Liver (tissue), 9 donors: ENCODE results near the gene ATM. TPM values are rescaled to one million over a fixed set of nuclear protein-coding genes. Genes with fewer than 3 reads are reported as not detected.
A peak's percentile ranks its signal among the peaks of the same experiment; 100 is the strongest.

Experiments
- DNase-seq: peaks from one replicate; pipeline ENCODE4 v3.0.0-alpha.2; 2017; ENCODE audit warnings: low spot score
- H3K27ac ChIP-seq, 2 donors: one replicate each; pipeline ENCODE4 v1.7.0; 2013; ENCODE audit warnings: inconsistent platforms in 2 of 2, low read length in 2 of 2, control low read depth in 1 of 2, low read depth in 1 of 2, mild to moderate bottlenecking in 1 of 2
- H3K27me3 ChIP-seq, 4 donors: one replicate each; pipeline versions ENCODE4 v1.6.1 to v1.7.0; 2013; ENCODE audit warnings: low read length in 3 of 4, inconsistent platforms in 1 of 4, mild to moderate bottlenecking in 1 of 4, moderate library complexity in 1 of 4; ENCODE audit not compliant: control insufficient read depth in 4 of 4, insufficient read depth in 4 of 4
- H3K36me3 ChIP-seq, 4 donors: one replicate each; pipeline versions ENCODE4 v1.6.1 to v1.7.0; 2013; ENCODE audit warnings: low read length in 3 of 4, mild to moderate bottlenecking in 3 of 4, low read depth in 1 of 4, moderate library complexity in 1 of 4; ENCODE audit not compliant: control insufficient read depth in 4 of 4, insufficient read depth in 3 of 4
- H3K4me1 ChIP-seq, 4 donors: one replicate each; pipeline versions ENCODE4 v1.6.1 to v1.7.0; 2013; ENCODE audit warnings: low read length in 3 of 4, mild to moderate bottlenecking in 3 of 4, moderate library complexity in 1 of 4; ENCODE audit not compliant: control insufficient read depth in 4 of 4, insufficient read depth in 4 of 4
- H3K4me3 ChIP-seq, 3 donors: one replicate each; pipeline versions ENCODE4 v1.6.1 to v1.7.0; 2013; ENCODE audit warnings: low read length in 3 of 3, control low read depth in 1 of 3, low read depth in 1 of 3, mild to moderate bottlenecking in 1 of 3
- H3K9ac ChIP-seq, 2 donors: one replicate each; pipeline ENCODE4 v1.7.0; 2013; ENCODE audit warnings: low read length in 2 of 2, mild to moderate bottlenecking in 2 of 2, moderate library complexity in 2 of 2, control low read depth in 1 of 2, low read depth in 1 of 2
- H3K9me3 ChIP-seq, 4 donors: one replicate each; pipeline versions ENCODE4 v1.6.1 to v1.7.0; 2013; ENCODE audit warnings: low read length in 3 of 4; ENCODE audit not compliant: control insufficient read depth in 4 of 4
- EGR1 ChIP-seq, 2 donors: IDR thresholded peaks; 2 replicates each; pipeline ENCODE4 v1.6.1; 2016 to 2018; ENCODE audit warnings: antibody characterized with exemption in 2 of 2, low read depth in 2 of 2
- FOXA1 ChIP-seq: IDR thresholded peaks from 2 replicates; pipeline ENCODE4 v1.6.1; 2016; ENCODE audit warnings: antibody characterized with exemption
- FOXA2 ChIP-seq: IDR thresholded peaks from 2 replicates; pipeline ENCODE4 v1.6.1; 2016; ENCODE audit warnings: antibody characterized with exemption
- GABPA ChIP-seq, 2 donors: IDR thresholded peaks in 1 of 2; conservative IDR thresholded peaks in 1 of 2; 2 replicates each; pipeline ENCODE4 v1.6.1; 2016; ENCODE audit warnings: antibody characterized with exemption in 2 of 2, mild to moderate bottlenecking in 1 of 2, moderate library complexity in 1 of 2
- HNF4A ChIP-seq, 2 donors: conservative IDR thresholded peaks; 2 replicates each; pipeline ENCODE4 v1.6.1; 2016; ENCODE audit warnings: antibody characterized with exemption in 2 of 2, mild to moderate bottlenecking in 2 of 2
- HNF4G ChIP-seq: IDR thresholded peaks from 2 replicates; pipeline ENCODE4 v1.6.1; 2016; ENCODE audit warnings: antibody characterized with exemption
- NR2F2 ChIP-seq: IDR thresholded peaks from 2 replicates; pipeline ENCODE4 v1.6.1; 2016; ENCODE audit warnings: antibody characterized with exemption
- RAD21 ChIP-seq, 2 donors: IDR thresholded peaks; 2 replicates each; pipeline ENCODE4 v1.6.1; 2016; ENCODE audit warnings: antibody characterized with exemption in 2 of 2, mild to moderate bottlenecking in 2 of 2
- RXRA ChIP-seq, 2 donors: IDR thresholded peaks; 2 replicates each; pipeline ENCODE4 v1.6.1; 2017 to 2018; ENCODE audit warnings: antibody characterized with exemption in 2 of 2, mild to moderate bottlenecking in 1 of 2
- SP1 ChIP-seq: IDR thresholded peaks from 2 replicates; pipeline ENCODE4 v1.6.1; 2018; ENCODE audit warnings: antibody characterized with exemption, mild to moderate bottlenecking
- TAF1 ChIP-seq: conservative IDR thresholded peaks from 2 replicates; pipeline ENCODE4 v1.6.1; 2016; ENCODE audit warnings: antibody characterized with exemption, mild to moderate bottlenecking
- YY1 ChIP-seq: IDR thresholded peaks from 2 replicates; pipeline ENCODE4 v1.6.1; 2016; ENCODE audit warnings: antibody characterized with exemption, mild to moderate bottlenecking
- WGBS: extraction: QIAGEN DNeasy Blood & Tissue Kit; methylation state at CpG from one replicate; pipeline ENCODE4 v1.1.7; 2013; 5-methylcytosine and 5-hydroxymethylcytosine counted together
- polyA plus RNA-seq, 2 donors: library from polyadenylated mRNA; stranded (reverse) in 1 of 2; unstranded in 1 of 2; fragments of 200-250 nt in 1 of 2; fragments of >200 nt in 1 of 2; fragmentation: Nextera tagmentation in 1 of 2; extraction: Ambion mirVana in 1 of 2; gene quantifications; one replicate each; pipeline versions ENCODE4 v1.2.1 to v1.2.3, GENCODE V29; 2013 to 2015
- total RNA-seq, 2 donors: library from RNA; depleted of rRNA; stranded (reverse); fragments of >200 nt; gene quantifications; one replicate each; pipeline ENCODE4 v1.2.3, GENCODE V29; 2014
- TF ChIP-seq, protein P1 (sequence below): IDR thresholded peaks from 2 replicates; pipeline ENCODE4 v1.6.1; 2016; ENCODE audit warnings: antibody characterized with exemption
- TF ChIP-seq, protein P2 (sequence below): IDR thresholded peaks from 2 replicates; pipeline ENCODE4 v1.6.1; 2016; ENCODE audit warnings: antibody characterized with exemption
- TF ChIP-seq, protein P3 (sequence below): fragments of 150-350 bp; IDR thresholded peaks from 2 replicates; pipeline ENCODE4 v1.5.1; 2017; ENCODE audit warnings: improper control_type of control experiment, low read depth, low read length; ENCODE audit not compliant: missing input control
- donor health status: healthy.
- donor health status: healthy.
- donor health status: healthy.
- donor health status: healthy.
- donor health status: healthy.

ATM gene
- total and polyA plus RNA-seq, 4 donors = 9.9 to 65.7 (median 20.9) TPM

DNA sequence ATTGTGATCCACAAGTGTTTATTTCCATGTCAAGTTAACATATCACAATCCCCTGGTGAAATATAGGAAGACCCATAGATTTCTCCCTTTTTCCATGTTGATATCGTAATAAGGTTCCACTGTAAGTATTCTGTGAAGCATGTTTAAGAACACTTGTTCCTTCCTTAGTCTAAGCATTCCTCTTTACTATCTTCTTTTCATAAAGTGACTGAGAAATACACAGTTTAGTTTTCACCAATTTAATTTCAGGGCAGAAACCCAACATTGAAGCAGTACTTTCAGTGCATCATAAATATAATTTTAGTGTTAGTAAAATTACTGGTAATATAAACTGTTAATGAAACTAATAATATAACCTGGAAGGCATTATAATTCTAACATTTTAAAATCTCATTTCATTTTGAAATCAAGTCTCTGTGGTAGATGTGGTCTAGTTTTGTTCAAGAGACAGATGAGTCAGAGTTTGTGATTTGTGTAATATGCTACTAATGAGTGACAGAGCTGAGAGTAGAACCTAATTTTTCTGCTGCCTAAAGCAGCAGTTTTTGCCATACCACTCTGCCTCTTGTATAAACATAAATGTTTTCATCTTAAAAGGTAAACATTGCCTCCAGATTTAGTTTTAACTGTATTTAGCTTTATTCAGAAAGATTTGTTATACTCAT, 79.4 kb downstream of the ATM start:
- Histone ChIP-seq H3K36me3 (peaks cover 5 to 48% (median 38%) of the 10 kb centered on the region in 4 donors), H3K4me3 (no peak overlapping the region), H3K9me3 (no peaks in the 10 kb centered on the region), H3K4me1 (no peaks in the 10 kb centered on the region), H3K27ac (no peak overlapping the region), H3K9ac (no peak overlapping the region), H3K27me3 (no peaks in the 10 kb centered on the region)
- WGBS = 95% methylated on average over 1 of the region's 1 CpG
- TF ChIP-seq TAF1 (no peak), YY1 (no peak), FOXA1 (no peak), HNF4A (conservative IDR thresholded peaks at IDR 0.05) (no peak), FOXA2 (no peak), RAD21 (IDR thresholded peaks at IDR 0.05) (no peak)
- TF ChIP-seq, protein P1, sequence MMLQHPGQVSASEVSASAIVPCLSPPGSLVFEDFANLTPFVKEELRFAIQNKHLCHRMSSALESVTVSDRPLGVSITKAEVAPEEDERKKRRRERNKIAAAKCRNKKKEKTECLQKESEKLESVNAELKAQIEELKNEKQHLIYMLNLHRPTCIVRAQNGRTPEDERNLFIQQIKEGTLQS = no peak
- TF ChIP-seq, protein P2, sequence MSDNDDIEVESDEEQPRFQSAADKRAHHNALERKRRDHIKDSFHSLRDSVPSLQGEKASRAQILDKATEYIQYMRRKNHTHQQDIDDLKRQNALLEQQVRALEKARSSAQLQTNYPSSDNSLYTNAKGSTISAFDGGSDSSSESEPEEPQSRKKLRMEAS = no peak
- no peak for DNase-seq

DNA sequence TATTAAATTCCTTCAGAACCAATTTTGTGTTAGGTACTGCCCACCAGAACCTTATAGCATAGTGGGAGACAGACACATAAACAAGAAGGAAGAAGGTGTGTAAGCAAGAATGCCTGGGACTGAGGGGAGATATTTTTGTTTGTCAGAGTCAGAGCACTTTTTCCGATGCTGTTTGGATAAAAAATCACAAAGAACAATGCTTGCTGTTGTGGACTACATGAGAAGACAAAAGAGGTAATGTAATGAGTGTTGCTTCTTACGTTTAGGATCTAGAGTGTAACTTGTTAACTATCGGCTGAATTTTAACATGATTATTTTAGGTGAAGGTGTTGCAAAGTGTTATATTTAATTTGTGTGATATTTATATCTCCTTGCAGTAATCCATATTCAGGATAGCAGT, 84.9 kb downstream of the ATM start:
- WGBS = 92% methylated on average over 3 of the region's 3 CpGs
- H3K27ac ChIP-seq = no peak overlapping the region
- peaks cover 0 to under 1% (median 0%) of the 10 kb centered on the region in 4 donors for H3K4me1 ChIP-seq
- no peak overlapping the region for H3K9ac ChIP-seq
- DNase-seq = no peak
- no peaks in the 10 kb centered on the region for H3K9me3 ChIP-seq
- H3K36me3 ChIP-seq = peaks cover 4 to 35% (median 28%) of the 10 kb centered on the region in 4 donors
- no peak for TF ChIP-seq EGR1 (IDR thresholded peaks at IDR 0.05; ENCODE audit: low read depth in 2 of 2)
- TF ChIP-seq, protein P2 = no peak
- TF ChIP-seq HNF4G = no peak
- no peak for TF ChIP-seq TAF1
- TF ChIP-seq, protein P3, sequence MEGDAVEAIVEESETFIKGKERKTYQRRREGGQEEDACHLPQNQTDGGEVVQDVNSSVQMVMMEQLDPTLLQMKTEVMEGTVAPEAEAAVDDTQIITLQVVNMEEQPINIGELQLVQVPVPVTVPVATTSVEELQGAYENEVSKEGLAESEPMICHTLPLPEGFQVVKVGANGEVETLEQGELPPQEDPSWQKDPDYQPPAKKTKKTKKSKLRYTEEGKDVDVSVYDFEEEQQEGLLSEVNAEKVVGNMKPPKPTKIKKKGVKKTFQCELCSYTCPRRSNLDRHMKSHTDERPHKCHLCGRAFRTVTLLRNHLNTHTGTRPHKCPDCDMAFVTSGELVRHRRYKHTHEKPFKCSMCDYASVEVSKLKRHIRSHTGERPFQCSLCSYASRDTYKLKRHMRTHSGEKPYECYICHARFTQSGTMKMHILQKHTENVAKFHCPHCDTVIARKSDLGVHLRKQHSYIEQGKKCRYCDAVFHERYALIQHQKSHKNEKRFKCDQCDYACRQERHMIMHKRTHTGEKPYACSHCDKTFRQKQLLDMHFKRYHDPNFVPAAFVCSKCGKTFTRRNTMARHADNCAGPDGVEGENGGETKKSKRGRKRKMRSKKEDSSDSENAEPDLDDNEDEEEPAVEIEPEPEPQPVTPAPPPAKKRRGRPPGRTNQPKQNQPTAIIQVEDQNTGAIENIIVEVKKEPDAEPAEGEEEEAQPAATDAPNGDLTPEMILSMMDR = no peak
- TF ChIP-seq, protein P1 = no peak
- TF ChIP-seq FOXA2 = no peak
- TF ChIP-seq RAD21 (IDR thresholded peaks at IDR 0.05) = no peak
- TF ChIP-seq FOXA1 = no peak
- TF ChIP-seq GABPA (IDR thresholded peaks at IDR 0.05 in 1 of 2, conservative IDR thresholded peaks at IDR 0.05 in 1 of 2) = no peak
- no peak for TF ChIP-seq NR2F2
- H3K27me3 ChIP-seq = no peaks in the 10 kb centered on the region
- H3K4me3 ChIP-seq = no peak overlapping the region

DNA sequence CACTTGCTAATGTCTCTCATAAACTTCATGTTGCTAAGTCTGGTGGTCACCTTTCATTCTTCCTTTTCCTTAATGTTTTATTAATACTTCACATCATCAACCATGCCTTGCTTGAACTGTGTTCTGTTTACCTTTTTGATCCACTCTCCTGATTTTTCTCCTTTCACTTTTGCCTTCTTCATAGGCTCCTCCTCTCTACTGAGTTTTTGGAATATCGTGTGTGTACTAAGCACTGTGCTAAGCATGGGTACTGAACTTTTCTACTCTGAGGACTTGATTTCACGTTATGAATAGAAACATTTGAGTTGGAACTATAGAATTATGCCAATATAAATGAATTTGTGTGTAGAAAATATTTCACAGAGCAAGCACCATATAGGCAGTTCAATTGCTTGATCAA, 90.6 kb downstream of the ATM start:
- peaks cover 0 to 3% (median 1%) of the 10 kb centered on the region in 4 donors for H3K4me1 ChIP-seq
- peak overlapping the region in 1 of 2 donors; percentile 59 for H3K27ac ChIP-seq
- H3K4me3 ChIP-seq = no peak overlapping the region
- no peaks in the 10 kb centered on the region for H3K27me3 ChIP-seq
- no peaks in the 10 kb centered on the region for H3K9me3 ChIP-seq
- WGBS = 29% methylated on average over 2 of the region's 2 CpGs
- no peak for DNase-seq
- TF ChIP-seq RXRA (IDR thresholded peaks at IDR 0.05) (no peak), RAD21 (IDR thresholded peaks at IDR 0.05) (peak; percentile 21 to 52), TAF1 (no peak), SP1 (peak; percentile 50), HNF4G (peak; percentile 11), HNF4A (conservative IDR thresholded peaks at IDR 0.05) (peak in 1 of 2 donors; percentile 70)
- peaks cover 2 to 21% (median 14%) of the 10 kb centered on the region in 4 donors for H3K36me3 ChIP-seq
- no peak overlapping the region for H3K9ac ChIP-seq
